IMR-90 (cell line): Measurements from ENCODE around the gene KRCC1. TPM values are rescaled to one million over a fixed set of nuclear protein-coding genes. Genes with fewer than 3 reads are reported as not detected.
"Not testable (repeated sequence)": the region's sequence is repeated elsewhere in the genome, so short reads cannot be mapped to it uniquely, and the experiment has no call there.

ENCODE experiments used
- ATAC-seq: fragments of 200-7000 bp; cut with Tn5 transposase; 2 replicates; pipeline ENCODE4 v1.9.1; 2020; ENCODE audit warnings: low read depth, mild to moderate bottlenecking, moderate library complexity
- BruUV-seq: library from RNA; stranded (reverse); fragments of 400-500 nt; replicated peaks from 2 replicates; lab custom pipeline; 2021; lab: Mats Ljungman, UMichigan
- CTCF ChIA-PET: fragments of 300-600 bp; formaldehyde crosslinking; extraction: SDS; loops from one replicate; lab custom pipeline; 2021; ENCODE audit warnings: antibody characterized with exemption; lab: Yijun Ruan, JAX
- POLR2A ChIA-PET: fragments of 300-600 bp; sonication (Branson Sonifier 250); formaldehyde crosslinking; loops from one replicate; lab custom pipeline; 2022; ENCODE audit warnings: antibody characterized with exemption; ENCODE audit not compliant: unreplicated experiment; lab: Charles Lee
- DNase-seq: peaks from one replicate; pipeline ENCODE4 v3.0.0; 2013
- H2AFZ ChIP-seq: replicated peaks from 2 replicates; pipeline ENCODE3; 2013; ENCODE audit warnings: low read length, mild to moderate bottlenecking; ENCODE audit not compliant: poor library complexity
- H2AK5ac ChIP-seq: 2 replicates; pipeline ENCODE4 v1.6.1; 2013; ENCODE audit warnings: low read depth, low read length, inconsistent platforms
- H2AK9ac ChIP-seq: replicated peaks from 2 replicates; pipeline ENCODE3; 2013; ENCODE audit warnings: mild to moderate bottlenecking, low read depth, low read length, moderate library complexity; ENCODE audit not compliant: poor library complexity
- H2BK120ac ChIP-seq: 2 replicates; pipeline ENCODE4 v1.6.1; 2013; ENCODE audit warnings: low read depth, low read length, inconsistent platforms
- H2BK15ac ChIP-seq: 3 replicates; pipeline ENCODE4 v1.6.1; 2013; ENCODE audit warnings: low read depth, low read length, inconsistent platforms
- H2BK20ac ChIP-seq: 2 replicates; pipeline ENCODE4 v1.6.1; 2013; ENCODE audit warnings: low read depth, mild to moderate bottlenecking, inconsistent platforms, low read length, moderate library complexity
- H2BK5ac ChIP-seq: 2 replicates; pipeline ENCODE4 v1.6.1; 2013; ENCODE audit warnings: mild to moderate bottlenecking, low read depth, low read length, inconsistent platforms; ENCODE audit not compliant: poor library complexity, severe bottlenecking
- H3K14ac ChIP-seq: replicated peaks from 2 replicates; pipeline ENCODE4 v1.6.1; 2013; ENCODE audit warnings: low read depth, low read length, inconsistent platforms
- H3K18ac ChIP-seq: 2 replicates; pipeline ENCODE4 v1.6.1; 2013; ENCODE audit warnings: low read depth, low read length, control low read depth
- H3K23ac ChIP-seq: 2 replicates; pipeline ENCODE4 v1.6.1; 2013; ENCODE audit warnings: low read depth, low read length, inconsistent platforms
- H3K27ac ChIP-seq: 2 replicates; pipeline ENCODE4 v1.5.1; 2013; ENCODE audit warnings: mild to moderate bottlenecking, control low read depth, low read length; ENCODE audit not compliant: insufficient read depth
- H3K27me3 ChIP-seq: 2 replicates; pipeline ENCODE4 v1.6.1; 2013; ENCODE audit warnings: low read length; ENCODE audit not compliant: control insufficient read depth, insufficient read depth
- H3K36me3 ChIP-seq: 2 replicates; pipeline ENCODE4 v1.6.1; 2013; ENCODE audit warnings: low read length, mixed read lengths; ENCODE audit not compliant: control insufficient read depth, insufficient read depth
- H3K4ac ChIP-seq: 2 replicates; pipeline ENCODE4 v1.6.1; 2013; ENCODE audit warnings: low read depth, low read length, inconsistent platforms
- H3K4me1 ChIP-seq: 2 replicates; pipeline ENCODE4 v1.6.1; 2013; ENCODE audit warnings: low read length, mixed read lengths; ENCODE audit not compliant: control insufficient read depth, insufficient read depth
- H3K4me2 ChIP-seq: 2 replicates; pipeline ENCODE4 v1.6.1; 2013; ENCODE audit warnings: low read depth, mild to moderate bottlenecking, control low read depth, low read length, moderate library complexity
- H3K4me3 ChIP-seq: 2 replicates; pipeline ENCODE4 v1.5.1; 2013; ENCODE audit warnings: low read depth, mild to moderate bottlenecking, control low read depth, low read length, moderate library complexity; ENCODE audit not compliant: insufficient read depth
- H3K56ac ChIP-seq: 2 replicates; pipeline ENCODE4 v1.6.1; 2013; ENCODE audit warnings: low read length, inconsistent platforms; ENCODE audit not compliant: insufficient read depth; ENCODE audit errors: extremely low read depth
- H3K79me1 ChIP-seq, 2 experiments: 2 replicates each; pipeline ENCODE4 v1.6.1; 2013; ENCODE audit warnings: low read length in 2 of 2, inconsistent platforms in 1 of 2, low read depth in 1 of 2
- H3K9ac ChIP-seq: 2 replicates; pipeline ENCODE4 v1.6.1; 2013; ENCODE audit warnings: low read depth, low read length, control low read depth
- H3K9me1 ChIP-seq: 2 replicates; pipeline ENCODE4 v1.6.1; 2013; ENCODE audit warnings: low read length, inconsistent platforms; ENCODE audit not compliant: insufficient read depth
- H3K9me3 ChIP-seq: 2 replicates; pipeline ENCODE4 v1.6.1; 2013; ENCODE audit warnings: low read length; ENCODE audit not compliant: control insufficient read depth, insufficient read depth
- H4K20me1 ChIP-seq: 2 replicates; pipeline ENCODE4 v1.6.1; 2013; ENCODE audit warnings: low read length, inconsistent platforms; ENCODE audit not compliant: insufficient read depth
- H4K5ac ChIP-seq: 2 replicates; pipeline ENCODE4 v1.6.1; 2013; ENCODE audit warnings: mild to moderate bottlenecking, low read depth, low read length, control low read depth
- H4K8ac ChIP-seq, 2 experiments: 2 replicates each; pipeline ENCODE4 v1.6.1; 2013; ENCODE audit warnings: low read depth in 2 of 2, low read length in 2 of 2, control low read depth in 1 of 2, inconsistent platforms in 1 of 2
- H4K91ac ChIP-seq: 2 replicates; pipeline ENCODE4 v1.6.1; 2013; ENCODE audit warnings: low read depth, low read length, inconsistent platforms; ENCODE audit not compliant: insufficient read depth
- WGBS, 2 experiments: methylation state at CpG; one replicate each; pipeline versions ENCODE4 v1.1.5 to v1.1.7; 2013; ENCODE audit warnings: missing lambda C conversion rate in 2 of 2; ENCODE audit not compliant: insufficient read length in 1 of 2; ENCODE audit errors: extremely low coverage in 2 of 2; 5-methylcytosine and 5-hydroxymethylcytosine counted together
- dilution Hi-C: fragments of 300-500 bp; cut with HindIII; formaldehyde crosslinking; loops from one replicate; pipeline ENCODE4 v1.14.3; 2018; ENCODE audit warnings: low sequenced_read_pairs; ENCODE audit not compliant: unreplicated experiment
- in situ Hi-C: fragments of 300-500 bp; cut with MboI; formaldehyde crosslinking; loops from 3 replicates; pipeline ENCODE4 v1.14.3; 2019; ENCODE audit warnings: low sequenced_read_pairs, inconsistent platforms, mixed read lengths
- intact Hi-C: fragments of 100-400 bp; cut with micrococcal nuclease; formaldehyde crosslinking; loops from 2 replicates; pipeline ENCODE4 v1.10.0; 2022
- polyA plus RNA-seq, 3 experiments: library from polyadenylated mRNA; depleted of rRNA; stranded (reverse); fragments of >200 nt; gene quantifications; 2 replicates each; pipeline ENCODE4 v1.2.3, GENCODE V29; 2012; ENCODE audit warnings: low replicate concordance in 1 of 3
- total RNA-seq: library from RNA; depleted of rRNA; stranded (reverse); fragments of >200 nt; gene quantifications from 2 replicates; pipeline ENCODE4 v1.2.3, GENCODE V29; 2012

KRCC1 gene
- total and polyA plus RNA-seq, 2 of the 4 experiments (the other 2 are of a cell fraction), result 14.3 to 16.5 TPM

- H4K8ac ChIP-seq, H3K14ac ChIP-seq, H2BK20ac ChIP-seq, in situ Hi-C loops, H3K9me3 ChIP-seq, H2AK5ac ChIP-seq, H3K18ac ChIP-seq, H3K56ac ChIP-seq, H2BK15ac ChIP-seq, POLR2A ChIA-PET, dilution Hi-C loops, H3K27me3 ChIP-seq, H3K4ac ChIP-seq, H3K9me1 ChIP-seq, H2BK5ac ChIP-seq, H3K27ac ChIP-seq, H3K23ac ChIP-seq, intact Hi-C loops, H4K91ac ChIP-seq, H2BK120ac ChIP-seq, CTCF ChIA-PET, H2AK9ac ChIP-seq, DNase-seq, ATAC-seq, H3K4me3 ChIP-seq, H3K4me2 ChIP-seq, H4K5ac ChIP-seq, H3K4me1 ChIP-seq, BruUV-seq, H3K9ac ChIP-seq, H2AFZ ChIP-seq: not testable (repeated sequence)
- peaks cover 17% of the 10 kb centered on the region; the same call in 1 of the 2 replicates for H4K20me1 ChIP-seq
- peaks cover 13% of the 10 kb centered on the region for H3K36me3 ChIP-seq
- peaks cover 31 to 55% of the 10 kb centered on the region in 2 experiments for H3K79me1 ChIP-seq
- WGBS, 2 experiments, result no CpG with 5 or more reads among the region's 6 CpGs
Measured at GRCh38 chr2:88045561-88045960, 10.0 kb downstream of the KRCC1 start.
